Mesenchymal stem cell (in vitro differentiated cells and primary cell): ENCODE measurements around the gene CTRB2.
A peak's percentile ranks its signal among the peaks of the same experiment; 100 is the strongest.

Source experiments
- DNase-seq: peaks from one replicate; pipeline ENCODE4 v3.0.0-alpha.2; 2013
- H2AFZ ChIP-seq: one replicate; pipeline ENCODE4 v1.6.1; 2013; ENCODE audit warnings: low read depth, mild to moderate bottlenecking, control low read depth, inconsistent platforms, low read length, moderate library complexity
- H2AK5ac ChIP-seq: 2 replicates; pipeline ENCODE4 v1.6.1; 2013; ENCODE audit warnings: low read length, moderate library complexity, mild to moderate bottlenecking, inconsistent platforms; ENCODE audit not compliant: severe bottlenecking
- H2BK120ac ChIP-seq: one replicate; pipeline ENCODE4 v1.6.1; 2013; ENCODE audit warnings: low read depth, mild to moderate bottlenecking, inconsistent platforms, low read length, moderate library complexity
- H2BK12ac ChIP-seq, 2 experiments: one replicate each; pipeline ENCODE4 v1.6.1; 2013; ENCODE audit warnings: inconsistent platforms in 2 of 2, low read length in 2 of 2, mild to moderate bottlenecking in 2 of 2, moderate library complexity in 2 of 2, control low read depth in 1 of 2
- H2BK15ac ChIP-seq: one replicate; pipeline ENCODE4 v1.6.1; 2013; ENCODE audit warnings: mild to moderate bottlenecking, low read depth, inconsistent platforms; ENCODE audit not compliant: poor library complexity, severe bottlenecking
- H2BK5ac ChIP-seq: 2 replicates; pipeline ENCODE4 v1.6.1; 2013; ENCODE audit warnings: low read depth, mild to moderate bottlenecking, low read length, control low read depth, inconsistent platforms; ENCODE audit not compliant: poor library complexity, severe bottlenecking
- H3K14ac ChIP-seq, 2 experiments: one replicate each; pipeline ENCODE4 v1.6.1; 2013; ENCODE audit warnings: inconsistent platforms in 2 of 2, low read length in 2 of 2, control low read depth in 1 of 2, mild to moderate bottlenecking in 1 of 2, moderate library complexity in 1 of 2
- H3K18ac ChIP-seq, 2 experiments: one replicate each; pipeline ENCODE4 v1.6.1; 2013; ENCODE audit warnings: inconsistent platforms in 2 of 2, low read length in 2 of 2, control low read depth in 1 of 2, low read depth in 1 of 2, mild to moderate bottlenecking in 1 of 2
- H3K23ac ChIP-seq, 2 experiments: one replicate each; pipeline ENCODE4 v1.6.1; 2013; ENCODE audit warnings: inconsistent platforms in 2 of 2, low read length in 2 of 2, mild to moderate bottlenecking in 2 of 2, moderate library complexity in 2 of 2, control low read depth in 1 of 2
- H3K27ac ChIP-seq: 2 replicates; pipeline ENCODE4 v1.5.1; 2013; ENCODE audit warnings: mild to moderate bottlenecking, moderate library complexity, low read length, control low read depth, inconsistent platforms; ENCODE audit not compliant: poor library complexity, severe bottlenecking
- H3K27me3 ChIP-seq, 2 experiments: 2 replicates each; pipeline versions ENCODE4 v1.6.1 to v1.7.0; 2013; ENCODE audit warnings: low read length in 2 of 2, mild to moderate bottlenecking in 2 of 2, moderate library complexity in 2 of 2, control low read depth in 1 of 2, inconsistent platforms in 1 of 2; ENCODE audit not compliant: control insufficient read depth in 1 of 2, insufficient read depth in 1 of 2
- H3K36me3 ChIP-seq, 2 experiments: 2 replicates each; pipeline versions ENCODE4 v1.6.1 to v1.7.0; 2013; ENCODE audit warnings: low read length in 2 of 2, control low read depth in 1 of 2, inconsistent platforms in 1 of 2, low read depth in 1 of 2, mild to moderate bottlenecking in 1 of 2; ENCODE audit not compliant: insufficient read depth in 2 of 2, control insufficient read depth in 1 of 2
- H3K4ac ChIP-seq, 2 experiments: one replicate each; pipeline ENCODE4 v1.6.1; 2013; ENCODE audit warnings: inconsistent platforms in 2 of 2, low read length in 2 of 2, mild to moderate bottlenecking in 2 of 2, moderate library complexity in 2 of 2, control low read depth in 1 of 2, low read depth in 1 of 2
- H3K4me1 ChIP-seq: 2 replicates; pipeline ENCODE4 v1.6.1; 2013; ENCODE audit warnings: low read depth, low read length, control low read depth; ENCODE audit not compliant: control insufficient read depth, insufficient read depth
- H3K4me2 ChIP-seq: 2 replicates; pipeline ENCODE4 v1.6.1; 2013; ENCODE audit warnings: low read length, mild to moderate bottlenecking, inconsistent platforms; ENCODE audit not compliant: poor library complexity, severe bottlenecking
- H3K4me3 ChIP-seq, 2 experiments: 2 replicates each; pipeline versions ENCODE4 v1.5.1 to v1.7.0; 2013; ENCODE audit warnings: low read length in 2 of 2, mild to moderate bottlenecking in 2 of 2, control low read depth in 1 of 2, low read depth in 1 of 2; ENCODE audit not compliant: insufficient read depth in 1 of 2
- H3K79me1 ChIP-seq: replicated peaks from 2 replicates; pipeline ENCODE4 v1.6.1; 2013; ENCODE audit warnings: mild to moderate bottlenecking, control low read depth, low read length, inconsistent platforms; ENCODE audit not compliant: poor library complexity, severe bottlenecking
- H3K9ac ChIP-seq: 2 replicates; pipeline ENCODE4 v1.7.0; 2013; ENCODE audit warnings: mild to moderate bottlenecking, low read length, moderate library complexity
- H3K9me3 ChIP-seq: 2 replicates; pipeline ENCODE4 v1.7.0; 2013; ENCODE audit warnings: mild to moderate bottlenecking, low read length; ENCODE audit not compliant: control insufficient read depth
- H4K8ac ChIP-seq: one replicate; pipeline ENCODE4 v1.6.1; 2013; ENCODE audit warnings: inconsistent platforms, mild to moderate bottlenecking, low read length, moderate library complexity
- H4K91ac ChIP-seq: one replicate; pipeline ENCODE4 v1.6.1; 2013; ENCODE audit warnings: mild to moderate bottlenecking, low read length, inconsistent platforms
- WGBS: methylation state at CpG from one replicate; pipeline ENCODE4 v1.1.7; 2013; ENCODE audit warnings: mixed read lengths; 5-methylcytosine and 5-hydroxymethylcytosine counted together

CTRB2 gene

DNA sequence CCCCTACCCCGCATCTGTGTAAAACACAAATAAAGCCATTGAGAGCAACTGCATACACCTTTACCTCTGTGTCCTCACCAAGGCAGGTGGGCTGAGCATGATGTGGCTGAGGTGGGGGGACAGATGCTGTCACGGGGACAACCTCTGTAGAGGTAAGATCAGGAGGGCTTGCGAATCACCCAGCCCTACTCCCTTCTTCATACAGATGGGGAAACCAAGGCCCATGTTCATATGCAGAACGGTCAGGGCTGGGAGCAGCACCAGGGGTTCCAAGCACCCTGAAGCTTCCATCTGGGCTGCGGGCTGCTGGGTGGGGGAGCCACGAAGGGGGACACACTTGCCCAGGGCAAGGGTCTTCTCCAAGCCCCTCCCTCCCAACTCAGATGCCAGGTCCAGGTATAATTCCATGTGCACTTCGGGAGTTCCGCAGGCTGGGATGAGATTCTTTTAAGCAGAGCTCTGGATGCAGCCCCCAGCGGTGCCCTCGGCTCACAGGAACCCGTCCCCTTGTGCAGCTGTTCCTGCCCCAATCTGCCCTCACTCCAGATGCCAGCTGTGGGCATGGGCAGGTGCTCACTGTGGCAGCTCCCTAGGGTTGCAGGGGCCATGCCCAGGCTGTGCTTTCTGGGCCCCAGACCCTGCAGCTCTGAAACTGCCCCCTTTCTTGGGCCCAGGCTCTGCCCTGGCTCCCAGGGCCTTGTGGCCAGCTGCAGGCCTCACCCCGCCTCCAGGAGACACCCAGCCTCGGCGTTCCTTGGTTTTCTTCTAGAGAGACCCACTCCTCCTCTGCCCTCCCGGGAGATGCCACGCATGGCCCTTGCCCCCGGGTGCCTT is 21.4 kb upstream of the CTRB2 start:
- Histone ChIP-seq H3K4me1 (peaks cover 45% of the 10 kb centered on the region), H2BK15ac (no peak overlapping the region), H2AK5ac (no peak overlapping the region), H3K27me3 (peaks cover 0 to 8% of the 10 kb centered on the region in 2 experiments), H2BK12ac (no peak overlapping the region), H3K79me1 (peaks cover 17% of the 10 kb centered on the region), H3K18ac (no peak overlapping the region), H3K4me2 (no peak overlapping the region), H3K14ac (no peak overlapping the region), H3K4ac (no peak overlapping the region), H4K91ac (no peak overlapping the region), H2BK5ac (no peak overlapping the region), H3K4me3 (no peak overlapping the region), H3K23ac (no peak overlapping the region), H3K9me3 (no peaks in the 10 kb centered on the region), H4K8ac (no peak overlapping the region), H3K27ac (no peak overlapping the region), H2BK120ac (no peak overlapping the region), H2AFZ (no peak overlapping the region), H3K9ac (no peak overlapping the region), H3K36me3 (peaks cover 56 to 57% of the 10 kb centered on the region in 2 experiments)
- DNase-seq, result no peak
- WGBS, result 96% methylated on average over 16 of the region's 17 CpGs

DNA sequence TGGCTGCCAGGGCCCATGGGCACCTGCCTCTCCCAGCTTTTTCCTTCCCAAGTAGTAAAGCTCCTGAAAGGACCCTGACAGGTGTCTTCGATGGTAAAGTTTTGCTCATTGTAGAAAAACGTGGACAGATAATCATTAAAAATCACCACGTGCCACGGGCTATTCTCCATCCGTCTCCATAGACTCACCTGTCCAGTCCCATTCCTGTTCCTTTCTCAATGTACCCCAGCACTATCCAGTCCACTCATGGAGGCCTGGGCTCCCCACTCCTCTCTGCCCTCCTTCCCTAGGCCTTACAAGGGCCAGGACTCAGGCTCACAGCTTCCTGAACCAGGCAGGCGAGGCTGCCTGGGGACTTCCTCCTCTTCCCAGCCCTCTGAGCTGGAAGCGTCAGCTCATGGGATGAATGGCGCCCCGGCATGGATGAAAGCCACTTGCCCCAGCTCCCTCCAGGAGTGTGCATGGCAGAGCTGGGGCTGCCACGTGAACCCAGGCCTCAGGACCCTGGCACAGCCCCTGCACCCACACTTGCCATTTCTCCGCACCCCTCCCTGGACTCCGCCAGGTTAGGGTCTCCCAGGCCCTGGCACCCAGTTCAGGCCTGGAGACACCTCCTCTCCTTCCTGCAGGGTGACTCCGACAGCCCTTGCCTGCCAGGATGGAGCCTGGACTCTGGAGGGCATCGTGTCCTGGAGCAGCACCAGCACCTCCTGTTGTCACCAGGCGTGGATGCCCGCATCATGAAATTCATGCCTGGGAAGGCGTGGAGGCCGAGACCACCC is 20.6 kb upstream of the CTRB2 start:
- DNase-seq, result no peak
- Histone ChIP-seq H3K36me3 (peaks cover 49 to 52% of the 10 kb centered on the region in 2 experiments), H3K14ac (no peak overlapping the region), H3K18ac (peak overlapping the region in 1 of 2 experiments; percentile 4), H3K4ac (peak overlapping the region in 1 of 2 experiments; percentile 42), H3K27me3 (peaks cover 0 to 8% of the 10 kb centered on the region in 2 experiments), H3K4me2 (no peak overlapping the region), H2BK5ac (no peak overlapping the region), H2AK5ac (no peak overlapping the region), H3K4me3 (peak overlapping the region in 1 of 2 experiments; percentile 1), H3K79me1 (peaks cover 17% of the 10 kb centered on the region), H3K9me3 (no peaks in the 10 kb centered on the region), H3K23ac (no peak overlapping the region), H3K9ac (no peak overlapping the region), H3K27ac (no peak overlapping the region), H4K91ac (no peak overlapping the region), H2BK120ac (no peak overlapping the region), H2BK12ac (peak overlapping the region in 1 of 2 experiments; percentile 17), H3K4me1 (peaks cover 43% of the 10 kb centered on the region), H2BK15ac (no peak overlapping the region), H4K8ac (peak overlapping the region; percentile 29), H2AFZ (no peak overlapping the region)
- 95% methylated on average over 17 of the region's 18 CpGs for WGBS

DNA sequence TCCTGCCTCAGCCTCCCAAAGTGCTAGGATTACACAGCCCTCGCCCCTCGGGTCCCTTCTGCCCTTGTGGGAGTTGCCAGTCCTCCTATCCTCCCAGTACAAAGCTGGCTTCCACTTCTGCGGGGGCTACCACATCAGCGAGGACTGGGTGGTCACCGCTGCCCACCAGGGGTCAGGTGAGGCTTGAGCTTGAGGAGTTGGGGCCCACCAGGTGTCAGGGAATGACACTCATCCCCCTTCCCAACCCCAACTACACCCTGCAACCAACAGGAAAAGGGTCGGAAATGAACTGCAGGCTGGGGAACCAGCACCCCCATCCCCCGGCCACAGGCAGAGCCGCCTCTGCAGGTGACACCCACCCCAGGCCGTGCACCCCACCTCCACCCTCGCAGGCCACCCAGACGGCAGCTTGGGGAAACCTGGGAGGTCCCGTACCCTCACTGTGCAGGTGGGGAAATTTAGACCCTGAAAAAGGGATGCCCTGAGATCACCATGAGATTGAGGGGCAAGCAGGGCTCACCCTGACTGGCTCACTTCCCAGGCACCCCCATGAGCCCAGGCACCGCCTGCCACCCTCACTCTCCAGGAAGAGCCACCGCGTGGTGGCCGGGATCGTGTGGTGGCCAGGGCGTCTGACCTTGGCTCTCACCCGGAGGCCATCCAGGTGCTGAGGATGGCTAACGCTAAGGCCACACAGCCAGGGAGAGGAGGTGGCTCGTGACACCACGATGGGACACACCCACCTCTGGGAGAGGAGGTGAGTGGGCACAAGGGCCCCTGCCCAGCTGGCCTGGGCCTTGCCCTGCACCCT is 19.8 kb upstream of the CTRB2 start:
- Histone ChIP-seq H4K91ac (no peak overlapping the region), H2AK5ac (no peak overlapping the region)

More for the DNA sequence above, 19.8 kb upstream of the CTRB2 start:
- peak overlapping the region in 1 of 2 experiments; percentile 42 for H3K4ac ChIP-seq
- H3K9ac ChIP-seq, result no peak overlapping the region
- H3K4me1 ChIP-seq, result peaks cover 42% of the 10 kb centered on the region
- peaks cover 0 to 8% of the 10 kb centered on the region in 2 experiments for H3K27me3 ChIP-seq
- H3K14ac ChIP-seq, result no peak overlapping the region
- no peak overlapping the region for H3K4me3 ChIP-seq
- H4K8ac ChIP-seq, result peak overlapping the region; percentile 16
- WGBS, result 83% methylated on average over 22 of the region's 22 CpGs
- H3K4me2 ChIP-seq, result no peak overlapping the region
- H2BK12ac ChIP-seq, result no peak overlapping the region
- peak; percentile 4 for DNase-seq
- peaks cover 17% of the 10 kb centered on the region for H3K79me1 ChIP-seq
- H3K23ac ChIP-seq, result no peak overlapping the region
- H3K27ac ChIP-seq, result no peak overlapping the region
- no peak overlapping the region for H2AFZ ChIP-seq
- H3K36me3 ChIP-seq, result peaks cover 45 to 47% of the 10 kb centered on the region in 2 experiments
- H2BK15ac ChIP-seq, result no peak overlapping the region
- H3K9me3 ChIP-seq, result no peaks in the 10 kb centered on the region
- H2BK5ac ChIP-seq, result no peak overlapping the region
- H3K18ac ChIP-seq, result peak overlapping the region in 1 of 2 experiments; percentile 4
- no peak overlapping the region for H2BK120ac ChIP-seq
